Neural cell (in vitro differentiated cells): ENCODE measurements around the gene MC1R. TPM values are rescaled to one million over a fixed set of nuclear protein-coding genes. Genes with fewer than 3 reads are reported as not detected.

Source experiments
- H2AFZ ChIP-seq: fragments of 200-600, 300-800 bp; sonication (generic), shearing (Covaris generic); 2 replicates; pipeline ENCODE4 v1.6.0; 2014; ENCODE audit warnings: low read depth, mild to moderate bottlenecking, antibody characterized with exemption, low read length, moderate library complexity
- H3F3A ChIP-seq: fragments of 200-600 bp; shearing (Covaris generic); 2 replicates; pipeline ENCODE4 v1.6.1; 2016; ENCODE audit warnings: mild to moderate bottlenecking, moderate library complexity, mixed read lengths, antibody characterized with exemption, low read length; ENCODE audit not compliant: insufficient read depth, poor library complexity, severe bottlenecking
- H3K27ac ChIP-seq: fragments of 200-600, 300-800 bp; sonication (generic), shearing (Covaris generic); 2 replicates; pipeline ENCODE4 v1.5.1; 2014; ENCODE audit warnings: mild to moderate bottlenecking, low read length, moderate library complexity
- H3K27me3 ChIP-seq: fragments of 300-800, 200-600 bp; sonication (generic), shearing (Covaris generic); 2 replicates; pipeline ENCODE4 v1.6.0; 2014; ENCODE audit warnings: mild to moderate bottlenecking, low read depth, low read length, moderate library complexity; ENCODE audit not compliant: insufficient read depth
- H3K36me3 ChIP-seq: fragments of 300-800, 200-600 bp; sonication (generic), shearing (Covaris generic); 2 replicates; pipeline ENCODE4 v1.5.1; 2014; ENCODE audit warnings: mild to moderate bottlenecking, antibody characterized with exemption, low read length, moderate library complexity; ENCODE audit not compliant: insufficient read depth
- H3K4me2 ChIP-seq: fragments of 300-800, 200-600 bp; sonication (generic), shearing (Covaris generic); 2 replicates; pipeline ENCODE4 v1.6.0; 2014; ENCODE audit warnings: mild to moderate bottlenecking, low read length
- H3K4me3 ChIP-seq: fragments of 300-800, 200-600 bp; sonication (generic), shearing (Covaris generic); 2 replicates; pipeline ENCODE4 v1.5.1; 2014; ENCODE audit warnings: mild to moderate bottlenecking, low read length, moderate library complexity
- H3K79me2 ChIP-seq: fragments of 200-600 bp; shearing (Covaris generic); replicated peaks from 2 replicates; pipeline ENCODE4 v1.6.0; 2014; ENCODE audit warnings: mild to moderate bottlenecking, low read length, moderate library complexity; ENCODE audit not compliant: insufficient read depth
- H3K9ac ChIP-seq: fragments of 300-800, 200-600 bp; sonication (generic), shearing (Covaris generic); 2 replicates; pipeline ENCODE4 v1.6.1; 2016; ENCODE audit warnings: mild to moderate bottlenecking, low read length, mixed read lengths
- H3K9me2 ChIP-seq: fragments of 200-600 bp; shearing (Covaris generic); 2 replicates; pipeline ENCODE4 v1.6.1; 2016; ENCODE audit warnings: mild to moderate bottlenecking, low read length, mixed read lengths; ENCODE audit not compliant: insufficient read depth
- H3K9me3 ChIP-seq: fragments of 200-600, 300-800 bp; sonication (generic), shearing (Covaris generic); 2 replicates; pipeline ENCODE4 v1.6.1; 2016; ENCODE audit warnings: mild to moderate bottlenecking, mixed run types, low read length, moderate library complexity, mixed read lengths
- H4K20me1 ChIP-seq: fragments of 200-600 bp; shearing (Covaris generic); 2 replicates; pipeline ENCODE4 v1.6.1; 2016; ENCODE audit warnings: mild to moderate bottlenecking, mixed run types; ENCODE audit not compliant: insufficient read depth
- CTCF ChIP-seq: fragments of 450-650 bp; IDR thresholded peaks from 2 replicates; pipeline ENCODE4 v1.5.1; 2014; ENCODE audit warnings: antibody characterized with exemption, mild to moderate bottlenecking, moderate library complexity; ENCODE audit not compliant: poor library complexity, severe bottlenecking
- EP300 ChIP-seq: fragments of 450-650 bp; conservative IDR thresholded peaks from 2 replicates; pipeline ENCODE4 v1.6.1; 2014; ENCODE audit warnings: antibody characterized with exemption, mild to moderate bottlenecking, moderate library complexity; ENCODE audit not compliant: poor library complexity, severe bottlenecking
- EZH2 ChIP-seq: fragments of 200-600, 300-800 bp; shearing (Covaris generic), sonication (generic); IDR thresholded peaks from 2 replicates; pipeline ENCODE4 v1.6.1; 2014; ENCODE audit warnings: antibody characterized with exemption, low read length, borderline replicate concordance, mild to moderate bottlenecking; ENCODE audit not compliant: insufficient read depth, poor library complexity, severe bottlenecking
- MXI1 ChIP-seq: fragments of 450-650 bp; conservative IDR thresholded peaks from 2 replicates; pipeline ENCODE4 v1.6.1; 2014; ENCODE audit warnings: antibody characterized with exemption, mild to moderate bottlenecking; ENCODE audit not compliant: poor library complexity, severe bottlenecking
- POLR2AphosphoS5 ChIP-seq: IDR thresholded peaks from 2 replicates; pipeline ENCODE4 v1.6.1; 2012
- RAD21 ChIP-seq: fragments of 450-650 bp; conservative IDR thresholded peaks from 2 replicates; pipeline ENCODE4 v1.6.1; 2014; ENCODE audit warnings: antibody characterized with exemption, mild to moderate bottlenecking, moderate library complexity
- SMC3 ChIP-seq: fragments of 450-650 bp; conservative IDR thresholded peaks from 2 replicates; pipeline ENCODE4 v1.6.1; 2014; ENCODE audit warnings: antibody characterized with exemption, mild to moderate bottlenecking, moderate library complexity; ENCODE audit not compliant: poor library complexity
- TAF1 ChIP-seq: IDR thresholded peaks from 2 replicates; pipeline ENCODE4 v1.6.1; 2012; ENCODE audit warnings: low read depth
- polyA plus RNA-seq: library from polyadenylated mRNA; depleted of rRNA; stranded (reverse); fragments of >200 nt; gene quantifications from 2 replicates; pipeline ENCODE4 v1.2.3, GENCODE V29; 2014
- TF ChIP-seq, protein P1 (sequence below): IDR thresholded peaks from 2 replicates; pipeline ENCODE4 v1.6.1; 2012; ENCODE audit warnings: borderline replicate concordance

Gene MC1R
- polyA plus RNA-seq, 1 donor from 2014 or later, result 21.3 TPM

DNA sequence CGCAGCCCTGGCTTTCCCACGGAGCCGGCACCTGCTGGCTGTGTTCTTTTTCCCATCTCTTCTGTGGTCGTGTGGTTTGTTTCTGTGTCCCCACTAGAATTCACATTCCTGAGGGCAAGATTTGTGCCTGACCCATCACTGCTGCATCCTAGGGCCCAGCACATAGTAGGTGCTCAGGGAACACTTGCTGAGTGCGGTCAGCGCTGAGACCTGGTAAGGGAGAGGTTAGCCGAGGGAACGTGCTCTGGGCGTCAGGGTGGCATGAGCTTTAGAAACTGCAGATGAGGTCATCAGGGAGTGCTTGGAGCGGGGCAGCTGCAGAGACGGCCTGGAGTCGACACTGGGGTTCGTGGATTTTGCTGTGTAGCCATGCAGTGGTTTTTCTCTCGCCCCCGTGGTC lies 35.8 kb downstream of the MC1R start:
- no peaks in the 10 kb centered on the region for H3K9me3 ChIP-seq
- no peaks in the 10 kb centered on the region for H3K9me2 ChIP-seq
- H4K20me1 ChIP-seq, result no peaks in the 10 kb centered on the region
- no peak overlapping the region for H2AFZ ChIP-seq
- no peak for TF ChIP-seq SMC3
- TF ChIP-seq EZH2, result no peak
- no peak for TF ChIP-seq CTCF
- TF ChIP-seq MXI1, result no peak
- TF ChIP-seq TAF1, result no peak
- TF ChIP-seq, protein P1, sequence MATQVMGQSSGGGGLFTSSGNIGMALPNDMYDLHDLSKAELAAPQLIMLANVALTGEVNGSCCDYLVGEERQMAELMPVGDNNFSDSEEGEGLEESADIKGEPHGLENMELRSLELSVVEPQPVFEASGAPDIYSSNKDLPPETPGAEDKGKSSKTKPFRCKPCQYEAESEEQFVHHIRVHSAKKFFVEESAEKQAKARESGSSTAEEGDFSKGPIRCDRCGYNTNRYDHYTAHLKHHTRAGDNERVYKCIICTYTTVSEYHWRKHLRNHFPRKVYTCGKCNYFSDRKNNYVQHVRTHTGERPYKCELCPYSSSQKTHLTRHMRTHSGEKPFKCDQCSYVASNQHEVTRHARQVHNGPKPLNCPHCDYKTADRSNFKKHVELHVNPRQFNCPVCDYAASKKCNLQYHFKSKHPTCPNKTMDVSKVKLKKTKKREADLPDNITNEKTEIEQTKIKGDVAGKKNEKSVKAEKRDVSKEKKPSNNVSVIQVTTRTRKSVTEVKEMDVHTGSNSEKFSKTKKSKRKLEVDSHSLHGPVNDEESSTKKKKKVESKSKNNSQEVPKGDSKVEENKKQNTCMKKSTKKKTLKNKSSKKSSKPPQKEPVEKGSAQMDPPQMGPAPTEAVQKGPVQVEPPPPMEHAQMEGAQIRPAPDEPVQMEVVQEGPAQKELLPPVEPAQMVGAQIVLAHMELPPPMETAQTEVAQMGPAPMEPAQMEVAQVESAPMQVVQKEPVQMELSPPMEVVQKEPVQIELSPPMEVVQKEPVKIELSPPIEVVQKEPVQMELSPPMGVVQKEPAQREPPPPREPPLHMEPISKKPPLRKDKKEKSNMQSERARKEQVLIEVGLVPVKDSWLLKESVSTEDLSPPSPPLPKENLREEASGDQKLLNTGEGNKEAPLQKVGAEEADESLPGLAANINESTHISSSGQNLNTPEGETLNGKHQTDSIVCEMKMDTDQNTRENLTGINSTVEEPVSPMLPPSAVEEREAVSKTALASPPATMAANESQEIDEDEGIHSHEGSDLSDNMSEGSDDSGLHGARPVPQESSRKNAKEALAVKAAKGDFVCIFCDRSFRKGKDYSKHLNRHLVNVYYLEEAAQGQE, result no peak
- TF ChIP-seq EP300, result no peak
- TF ChIP-seq POLR2AphosphoS5, result no peak
- TF ChIP-seq RAD21, result no peak
- H3F3A ChIP-seq, result no peaks in the 10 kb centered on the region
- no peak overlapping the region for H3K4me3 ChIP-seq
- H3K79me2 ChIP-seq, result peaks cover 2% of the 10 kb centered on the region
- no peaks in the 10 kb centered on the region for H3K27me3 ChIP-seq
- no peak overlapping the region for H3K27ac ChIP-seq
- no peak overlapping the region for H3K4me2 ChIP-seq
- H3K36me3 ChIP-seq, result no peaks in the 10 kb centered on the region
- H3K9ac ChIP-seq, result no peak overlapping the region

DNA sequence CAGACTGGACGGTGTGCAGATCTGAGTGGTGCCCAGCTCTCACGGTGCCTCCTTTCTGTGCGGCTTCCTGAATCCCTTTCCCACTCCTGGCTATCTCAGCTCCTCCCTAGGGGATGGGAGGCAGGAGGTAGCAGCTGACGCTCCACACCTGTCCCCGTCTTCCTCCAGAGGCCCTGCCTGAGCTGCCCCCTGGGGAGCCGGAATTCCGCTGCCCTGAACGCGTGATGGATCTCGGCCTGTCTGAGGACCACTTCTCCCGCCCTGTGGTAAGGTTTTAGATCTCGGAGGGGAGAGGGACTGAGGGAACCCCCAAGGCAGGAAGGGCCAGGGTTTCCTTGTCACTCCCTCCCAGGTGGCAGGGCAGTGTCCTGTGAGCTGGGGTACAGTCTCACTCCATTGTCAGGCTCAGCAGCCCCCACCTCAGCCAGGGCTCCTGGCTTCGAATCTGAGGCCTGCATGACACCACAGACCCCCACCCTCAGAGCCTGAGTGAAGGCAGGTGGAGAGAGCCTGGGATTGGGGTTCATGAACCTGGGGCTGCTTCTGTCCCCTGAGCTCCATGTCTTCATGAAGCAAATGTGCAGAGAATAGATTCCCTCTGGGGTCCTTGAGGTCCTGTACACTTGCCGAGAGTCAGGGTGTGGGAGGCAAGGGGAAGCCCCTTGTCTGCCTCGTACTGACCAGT lies 36.5 kb downstream of the MC1R start:
- Histone ChIP-seq H3K9me2 (no peaks in the 10 kb centered on the region), H3K36me3 (no peaks in the 10 kb centered on the region), H3F3A (no peaks in the 10 kb centered on the region), H3K27me3 (no peaks in the 10 kb centered on the region), H3K4me2 (no peak overlapping the region), H3K4me3 (no peak overlapping the region), H3K79me2 (no peaks in the 10 kb centered on the region), H3K9me3 (no peaks in the 10 kb centered on the region), H4K20me1 (no peaks in the 10 kb centered on the region), H2AFZ (no peak overlapping the region), H3K9ac (no peak overlapping the region), H3K27ac (no peak overlapping the region)
- TF ChIP-seq EP300 (no peak), RAD21 (no peak), TAF1 (no peak), EZH2 (no peak), POLR2AphosphoS5 (no peak), SMC3 (no peak), MXI1 (no peak), CTCF (no peak)
- TF ChIP-seq, protein P1, result no peak
